Measurements from ENCODE around the gene MGAM2.

Gene MGAM2

GRCh38 chr7:142123184-142123583 lies 11.7 kb downstream of the MGAM2 start:
- DNase-seq: no peak

- no peak for DNase-seq
Measured at GRCh38 chr7:142125256-142125955, 13.9 kb downstream of the MGAM2 start.

DNA sequence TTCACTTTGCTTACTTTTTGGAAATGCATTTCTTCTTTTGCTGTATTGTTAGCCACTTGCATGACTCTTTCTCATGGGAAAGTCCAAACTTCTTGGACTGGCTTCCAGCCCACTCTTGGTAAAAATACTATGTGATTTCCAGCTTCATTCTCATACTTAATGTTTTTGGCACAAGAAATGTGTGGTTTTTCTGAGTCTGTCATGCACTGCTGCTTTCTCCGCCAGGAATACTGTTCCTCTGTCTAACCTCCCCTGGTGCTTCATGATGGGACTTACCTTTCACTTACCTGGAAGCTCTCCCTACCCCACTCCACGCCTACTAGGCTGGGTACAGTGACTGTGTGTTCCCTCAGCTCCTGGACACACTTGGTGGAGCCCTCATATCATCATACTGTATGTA lies 18.7 kb downstream of the MGAM2 start:
- no peak for DNase-seq

DNA sequence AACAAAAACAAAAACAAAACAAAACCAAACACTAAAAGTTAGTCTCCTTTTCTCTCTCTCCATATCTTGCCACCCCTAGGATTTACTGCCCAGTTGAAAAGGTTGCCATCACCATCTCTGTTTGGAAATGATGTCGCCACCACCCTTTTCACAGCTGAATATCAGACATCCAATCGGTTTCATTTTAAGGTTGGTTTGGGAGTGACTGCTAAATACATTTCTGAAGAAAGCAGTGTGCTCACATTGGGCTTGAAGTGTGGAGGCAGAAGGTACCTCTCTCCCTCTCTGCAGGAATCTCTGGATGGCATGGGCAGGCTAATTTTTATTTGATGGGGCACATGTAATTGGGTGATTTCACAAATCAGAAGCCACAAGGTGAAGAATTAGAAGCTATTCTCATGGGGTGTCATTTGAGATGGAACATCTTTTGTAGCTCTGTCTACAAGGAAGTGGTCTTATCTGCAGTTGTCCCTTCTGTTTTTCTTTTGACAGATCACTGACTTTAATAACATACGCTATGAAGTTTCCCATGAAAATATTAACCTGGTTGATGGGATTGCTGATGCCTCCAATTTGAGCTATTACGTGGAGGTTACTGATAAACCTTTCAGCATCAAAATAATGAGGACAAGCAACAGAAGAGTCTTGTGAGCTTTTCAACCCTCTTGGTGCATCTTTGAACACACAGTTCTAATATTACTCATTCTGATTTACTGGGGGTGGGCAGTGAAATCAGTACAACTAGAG lies 20.1 kb downstream of the MGAM2 start:
- DNase-seq: no peak

DNA sequence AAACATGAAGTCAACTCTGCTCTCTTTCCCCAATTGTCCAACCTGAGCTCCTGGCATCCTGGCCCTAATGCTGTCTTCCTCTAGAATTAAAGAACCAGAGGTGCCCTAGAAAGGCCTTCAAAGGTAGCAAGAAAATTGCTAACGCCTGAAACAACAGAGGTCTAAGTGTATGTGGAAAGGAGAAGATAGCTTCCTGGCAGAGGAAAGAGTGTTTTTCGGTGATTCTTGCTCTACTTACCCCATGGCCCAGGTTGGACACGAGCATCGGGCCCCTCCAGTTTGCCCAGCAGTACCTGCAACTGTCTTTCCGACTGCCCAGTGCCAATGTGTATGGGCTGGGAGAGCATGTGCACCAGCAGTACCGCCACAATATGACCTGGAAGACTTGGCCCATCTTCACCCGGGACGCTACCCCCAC lies 22.2 kb downstream of the MGAM2 start:
- no peak for DNase-seq

GRCh38 chr7:142134909-142135308 lies 23.4 kb downstream of the MGAM2 start:
- no peak for DNase-seq

DNA sequence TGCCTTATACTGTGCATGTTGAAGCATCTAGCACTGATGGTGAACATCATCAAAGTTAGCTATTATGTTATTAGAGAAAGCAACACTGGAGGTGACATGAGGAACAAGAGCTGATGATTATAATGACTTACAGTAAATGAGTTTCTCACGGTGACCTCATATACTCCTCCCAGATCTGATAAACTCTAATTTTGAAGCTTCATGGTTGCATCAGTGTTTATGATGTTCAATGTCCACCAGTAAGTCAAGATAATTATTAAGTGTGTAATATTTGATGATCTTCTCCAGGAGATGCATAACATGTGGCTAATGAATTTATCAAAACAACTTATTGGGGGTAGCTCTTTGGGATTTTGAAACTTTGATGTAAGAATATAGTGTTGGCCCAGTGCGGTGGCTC lies 27.5 kb downstream of the MGAM2 start:
- DNase-seq: no peak

DNA sequence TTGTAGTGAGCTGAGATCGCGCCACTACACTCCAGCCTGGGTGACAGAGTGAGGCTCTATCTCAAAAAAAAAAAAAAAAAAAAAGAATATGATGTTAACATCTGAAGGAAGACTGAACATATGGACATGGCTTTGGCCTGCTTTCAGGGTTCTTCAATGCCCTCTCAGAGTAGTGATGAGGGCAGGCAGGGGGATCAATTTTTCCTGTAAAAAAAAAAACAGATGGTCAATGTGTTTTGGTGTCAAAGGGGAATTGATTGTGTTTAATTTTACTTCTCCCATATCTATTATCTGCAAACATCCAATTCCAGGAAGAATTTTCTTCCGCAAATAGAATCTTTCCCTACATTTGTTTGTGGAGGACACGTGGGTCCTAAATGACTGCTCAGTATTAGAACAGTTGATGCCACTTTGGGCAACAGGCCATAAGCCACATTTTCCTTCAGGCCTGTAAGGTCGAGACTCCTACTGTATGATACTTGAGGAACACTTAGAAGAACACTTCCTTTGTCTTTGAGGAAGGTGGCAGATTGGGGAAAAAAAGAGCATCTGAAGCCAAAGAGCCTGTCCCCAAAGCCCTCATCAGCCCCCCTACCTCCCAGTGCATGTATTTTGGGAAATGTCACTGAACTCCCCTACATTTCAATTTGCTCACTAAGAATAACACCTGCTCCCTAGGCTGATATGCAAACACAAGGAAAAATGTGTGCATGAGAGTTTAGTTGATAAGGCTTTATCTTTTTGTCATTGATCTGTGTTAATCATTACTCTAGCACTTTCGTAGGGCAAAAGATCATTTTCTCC lies 28.3 kb downstream of the MGAM2 start:
- DNase-seq: no peak

- DNase-seq: no peak
Measured at GRCh38 chr7:142140401-142140959, 29.0 kb downstream of the MGAM2 start.

DNA sequence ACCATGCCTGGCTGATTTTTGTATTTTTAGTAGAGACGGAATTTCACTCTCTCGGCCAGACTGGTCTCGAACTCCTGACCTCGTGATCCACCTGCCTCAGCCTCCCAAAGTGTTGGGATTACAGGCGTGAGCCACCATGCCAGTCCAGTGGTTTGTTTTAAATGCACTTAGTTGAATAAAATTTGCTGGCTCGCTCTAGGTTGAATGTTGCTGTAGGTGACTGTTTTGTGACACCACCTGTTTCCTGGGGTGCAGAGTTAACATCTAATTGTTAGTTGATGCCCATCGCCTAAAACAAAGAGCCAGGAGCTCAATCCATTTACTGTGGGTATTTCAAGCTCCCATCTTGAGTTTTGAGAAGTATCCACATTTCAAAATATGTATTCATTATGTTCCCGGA lies 31.2 kb downstream of the MGAM2 start:
- DNase-seq: no peak

DNA sequence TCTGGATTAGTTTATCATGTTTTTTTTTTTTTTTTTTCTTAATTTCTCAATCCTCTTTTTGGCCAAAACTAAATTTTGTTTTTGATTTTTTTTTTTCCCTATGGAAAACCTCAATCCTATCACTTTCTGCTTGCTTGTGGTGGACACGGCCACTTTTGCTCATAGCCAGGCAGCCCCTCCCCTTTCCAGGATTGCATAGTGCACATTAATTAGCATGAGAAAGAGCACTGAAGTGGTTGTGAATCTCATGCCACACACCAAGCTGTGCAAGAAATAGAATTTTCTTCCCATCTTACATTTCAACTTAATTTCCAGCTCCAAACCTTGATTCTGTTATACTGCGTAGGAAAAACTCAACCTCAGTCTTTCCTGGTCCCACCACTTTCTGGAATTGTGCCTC lies 34.6 kb downstream of the MGAM2 start:
- no peak for DNase-seq

- DNase-seq: no peak
Measured at GRCh38 chr7:142150356-142150755, 38.8 kb downstream of the MGAM2 start.

GRCh38 chr7:142150869-142151268 lies 39.4 kb downstream of the MGAM2 start:
- no peak for DNase-seq

GRCh38 chr7:142152076-142152475 lies 40.6 kb downstream of the MGAM2 start:
- DNase-seq: no peak

- no peak for DNase-seq
Measured at GRCh38 chr7:142153400-142153799, 41.9 kb downstream of the MGAM2 start.

- no peak for DNase-seq
Measured at GRCh38 chr7:142158736-142159496, 47.4 kb downstream of the MGAM2 start.

DNA sequence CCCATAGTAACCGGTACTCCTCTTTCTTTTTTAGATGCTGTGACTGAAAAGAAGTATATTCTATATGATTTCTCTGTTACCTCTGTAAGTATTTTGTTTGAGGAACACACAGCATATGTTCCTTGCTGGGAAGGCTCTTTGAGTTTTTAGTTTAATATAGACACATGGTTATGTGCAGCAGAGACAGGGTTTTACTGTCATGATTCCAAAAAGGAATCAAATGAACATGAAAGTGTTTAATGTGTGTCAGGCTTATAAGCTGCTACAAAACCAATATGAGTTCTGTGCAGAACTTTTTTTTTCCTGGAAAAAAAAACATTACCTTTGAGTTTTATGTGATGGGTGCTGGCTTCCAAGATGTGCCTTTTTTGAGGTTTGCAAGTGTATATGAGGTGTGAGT lies 50.4 kb downstream of the MGAM2 start:
- DNase-seq: no peak

DNA sequence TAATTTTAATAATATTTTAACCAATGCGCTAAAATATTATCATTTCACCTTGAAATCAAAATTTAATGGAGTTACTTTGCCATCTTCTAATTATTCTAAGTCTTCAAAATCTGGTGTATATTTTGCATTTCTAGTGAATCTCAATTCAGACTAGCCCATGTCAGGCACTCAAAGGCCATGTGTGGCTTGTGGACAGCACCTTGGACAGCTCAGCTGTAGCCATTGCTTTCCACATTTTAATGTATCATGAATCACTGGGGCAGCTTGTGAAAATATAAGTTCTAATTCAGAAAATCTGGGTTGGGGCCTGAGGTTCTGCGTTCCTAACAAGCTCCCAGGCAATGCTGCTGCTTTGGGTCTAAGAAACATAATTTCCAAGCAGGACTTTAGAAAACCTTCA lies 57.2 kb downstream of the MGAM2 start:
- no peak for DNase-seq

GRCh38 chr7:142172932-142173331 lies 61.4 kb downstream of the MGAM2 start:
- DNase-seq: no peak

DNA sequence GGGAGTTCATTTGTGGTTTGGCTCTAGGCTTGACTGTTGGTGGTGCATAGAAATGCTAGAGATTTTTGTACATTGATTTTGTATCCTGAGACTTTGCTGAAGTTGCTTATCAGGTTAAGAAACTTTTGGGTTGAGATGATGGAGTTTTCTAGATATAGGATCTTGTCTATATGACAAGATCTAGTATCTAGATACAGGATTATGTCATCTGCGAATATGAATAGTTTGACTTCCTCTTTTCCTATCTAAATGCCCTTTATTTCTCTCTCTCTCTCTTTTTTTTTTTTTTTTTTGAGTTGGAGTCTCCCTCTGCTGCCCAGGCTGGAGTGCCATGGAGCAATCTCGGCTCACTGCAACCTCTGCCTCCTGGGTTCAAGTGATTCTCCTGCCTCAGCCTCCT lies 62.9 kb downstream of the MGAM2 start:
- DNase-seq: no peak

- no peak for DNase-seq
Measured at GRCh38 chr7:142175594-142175993, 64.1 kb downstream of the MGAM2 start.

DNA sequence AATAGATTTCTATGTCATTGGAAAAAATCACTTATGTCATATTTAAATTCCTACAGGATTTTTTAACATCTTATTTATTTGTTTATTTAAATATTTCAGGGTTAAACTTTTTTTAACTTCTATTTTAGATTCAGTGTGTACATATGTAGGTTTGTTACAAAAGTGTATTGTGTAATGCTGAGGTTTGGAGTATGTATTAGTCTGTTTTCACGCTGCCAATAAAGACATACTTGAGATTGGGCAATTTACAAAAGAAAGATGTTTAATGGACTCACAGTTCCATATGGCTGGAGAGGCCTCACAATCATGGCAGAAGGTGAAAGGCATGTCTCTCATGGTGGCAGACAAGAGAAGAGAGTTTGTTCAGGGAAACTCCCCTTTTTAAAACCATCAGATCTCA lies 65.4 kb downstream of the MGAM2 start:
- DNase-seq: no peak

DNA sequence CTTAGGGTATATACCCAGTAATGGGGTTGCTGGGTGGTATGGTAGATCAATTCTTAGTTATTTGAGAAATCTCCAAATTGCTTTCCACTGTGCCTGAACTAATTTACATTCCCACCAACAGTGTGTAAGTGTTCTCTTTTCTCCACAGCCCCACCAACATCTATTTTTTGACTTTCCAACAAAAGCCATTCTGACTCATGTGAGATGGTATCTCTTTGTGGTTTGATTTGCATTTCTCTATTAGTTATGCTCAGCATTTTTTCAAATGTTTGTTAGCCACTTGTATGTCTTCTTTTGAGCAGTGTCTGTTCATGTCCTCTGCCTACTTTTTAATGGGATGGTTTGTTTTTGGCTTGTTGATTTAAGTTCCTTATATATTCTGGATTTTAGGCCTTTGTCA lies 66.4 kb downstream of the MGAM2 start:
- DNase-seq: no peak

Data from CD4-positive, alpha-beta T cell treated with Interleukin-17A for 1 hour (primary cell).